ENCODE results near the gene ASRGL1. TPM values are rescaled to one million over a fixed set of nuclear protein-coding genes. Genes with fewer than 3 reads are reported as not detected.
A peak's percentile ranks its signal among the peaks of the same experiment; 100 is the strongest.
"Not testable (repeated sequence)": the region's sequence is repeated elsewhere in the genome, so short reads cannot be mapped to it uniquely, and the experiment has no call there.

ASRGL1 gene
- total RNA-seq: 17.0 TPM

GRCh38 chr11:62337303-62338181, at the start of gene ASRGL1:
Gene ASRGL1 (plus strand): TSS chr11:62337448. CDS start chr11:62337978, 530 bp downstream.
- intact Hi-C loops (cut with DNase I): no loop called here
- peak; percentile 89 for DNase-seq (ENCODE audit: low spot score)
- ATAC-seq: peak; percentile 92

GRCh38 chr11:62295504-62295903, 41.7 kb upstream of the ASRGL1 start:
- ATAC-seq: no peak
- intact Hi-C loops (cut with DNase I): loop anchor here (10.0 kb wide), 1 partner anchor 51 kb away; the partner anchor contains the start of gene SCGB1D2
- no peak for DNase-seq (ENCODE audit: low spot score)

GRCh38 chr11:62298975-62299374, 38.3 kb upstream of the ASRGL1 start, which contains the start of gene SCGB1D4:
Gene SCGB1D4 (minus strand): TSS chr11:62299075. CDS start chr11:62299010, 65 bp downstream.
- DNase-seq (ENCODE audit: low spot score) (no peak), ATAC-seq (no peak)
- intact Hi-C loops (cut with DNase I): loop anchor here (10.0 kb wide), 1 partner anchor 54 kb away; the partner anchor contains the start of gene SCGB1D2

- DNase-seq (ENCODE audit: low spot score) (no peak), ATAC-seq (no peak)
- intact Hi-C loops (cut with DNase I): no loop called here
These were observed 31.0 kb upstream of the ASRGL1 start for GRCh38 chr11:62306227-62306626.

GRCh38 chr11:62307950-62308349, 29.3 kb upstream of the ASRGL1 start:
- ATAC-seq (no peak), DNase-seq (ENCODE audit: low spot score) (no peak)
- intact Hi-C loops (cut with DNase I): no loop called here

GRCh38 chr11:62309991-62310390, 27.3 kb upstream of the ASRGL1 start:
- DNase-seq (ENCODE audit: low spot score) (no peak), ATAC-seq (no peak)
- intact Hi-C loops (cut with DNase I): no loop called here

- ATAC-seq: no peak
- intact Hi-C loops (cut with DNase I): no loop called here
These were observed 21.8 kb upstream of the ASRGL1 start for GRCh38 chr11:62315431-62315830.

GRCh38 chr11:62322524-62322923, 14.7 kb upstream of the ASRGL1 start:
- no peak for DNase-seq (ENCODE audit: low spot score)
- ATAC-seq: no peak
- intact Hi-C loops (cut with DNase I): no loop called here

More at GRCh38 chr11:62315431-62315830, 21.8 kb upstream of the ASRGL1 start:
- no peak for DNase-seq (ENCODE audit: low spot score)

GRCh38 chr11:62324731-62325556, 12.3 kb upstream of the ASRGL1 start:
- intact Hi-C loops (cut with DNase I): no loop called here
- peak; percentile 66 for DNase-seq (ENCODE audit: low spot score)
- no peak for ATAC-seq

GRCh38 chr11:62325781-62326180, 11.5 kb upstream of the ASRGL1 start:
- ATAC-seq; DNase-seq (ENCODE audit: low spot score); intact Hi-C loops (cut with DNase I): not testable (repeated sequence)

- intact Hi-C loops (cut with DNase I); DNase-seq (ENCODE audit: low spot score); ATAC-seq: not testable (repeated sequence)
These were observed 10.5 kb upstream of the ASRGL1 start for GRCh38 chr11:62326719-62327118.

GRCh38 chr11:62327541-62327940, 9.7 kb upstream of the ASRGL1 start:
- DNase-seq (ENCODE audit: low spot score); ATAC-seq; intact Hi-C loops (cut with DNase I): not testable (repeated sequence)

- ATAC-seq; DNase-seq (ENCODE audit: low spot score); intact Hi-C loops (cut with DNase I): not testable (repeated sequence)
These were observed 6.0 kb upstream of the ASRGL1 start for GRCh38 chr11:62331264-62331663.

- intact Hi-C loops (cut with DNase I): no loop called here
- no peak for ATAC-seq
- no peak for DNase-seq (ENCODE audit: low spot score)
These were observed 3.5 kb upstream of the ASRGL1 start for GRCh38 chr11:62333768-62334167.

- intact Hi-C loops (cut with DNase I); ATAC-seq; DNase-seq (ENCODE audit: low spot score): not testable (repeated sequence)
These were observed 322 bp upstream of the ASRGL1 start for GRCh38 chr11:62336949-62337302.

GRCh38 chr11:62338218-62338617, 970 bp downstream of the ASRGL1 start:
- ATAC-seq: no peak
- intact Hi-C loops (cut with DNase I): no loop called here

GRCh38 chr11:62340269-62340901, 3.1 kb downstream of the ASRGL1 start:
- DNase-seq (ENCODE audit: low spot score): peak; percentile 79
- intact Hi-C loops (cut with DNase I): no loop called here
- peak; percentile 49 for ATAC-seq

More at GRCh38 chr11:62338218-62338617, 970 bp downstream of the ASRGL1 start:
- no peak for DNase-seq (ENCODE audit: low spot score)

GRCh38 chr11:62341588-62341987, 4.3 kb downstream of the ASRGL1 start:
- no peak for ATAC-seq
- DNase-seq (ENCODE audit: low spot score): no peak
- intact Hi-C loops (cut with DNase I): no loop called here

- intact Hi-C loops (cut with DNase I): not testable (repeated sequence)
These were observed 6.5 kb downstream of the ASRGL1 start for GRCh38 chr11:62343646-62344190.

More at GRCh38 chr11:62343646-62344190, 6.5 kb downstream of the ASRGL1 start:
- not testable (repeated sequence) for ATAC-seq; DNase-seq (ENCODE audit: low spot score)

Data from sciatic nerve (tissue), 2 donors.